Endodermal cell (in vitro differentiated cells): ENCODE measurements around the gene CASP8AP2. TPM values are rescaled to one million over a fixed set of nuclear protein-coding genes. Genes with fewer than 3 reads are reported as not detected.
A peak's percentile ranks its signal among the peaks of the same experiment; 100 is the strongest.
"Not testable (repeated sequence)": the region's sequence is repeated elsewhere in the genome, so short reads cannot be mapped to it uniquely, and the experiment has no call there.

Experiments
- DNase-seq: peaks from one replicate; pipeline ENCODE4 v3.0.0-alpha.2; 2017
- H3K27ac ChIP-seq: 2 replicates; pipeline ENCODE4 v1.5.1; 2013; ENCODE audit warnings: mild to moderate bottlenecking, low read depth, low read length, moderate library complexity
- H3K27me3 ChIP-seq: 2 replicates; pipeline ENCODE4 v1.6.1; 2013; ENCODE audit warnings: mild to moderate bottlenecking, low read length, moderate library complexity; ENCODE audit not compliant: insufficient read depth, control insufficient read depth, poor library complexity, severe bottlenecking
- H3K36me3 ChIP-seq: 2 replicates; pipeline ENCODE4 v1.7.0; 2013; ENCODE audit warnings: mild to moderate bottlenecking, low read length, moderate library complexity; ENCODE audit not compliant: control insufficient read depth, insufficient read depth
- H3K4me1 ChIP-seq: one replicate; pipeline ENCODE4 v1.7.0; 2013; ENCODE audit warnings: low read length; ENCODE audit not compliant: control insufficient read depth, insufficient read depth
- H3K4me3 ChIP-seq: 2 replicates; pipeline ENCODE4 v1.5.1; 2013; ENCODE audit warnings: mild to moderate bottlenecking, low read length, moderate library complexity
- H3K9ac ChIP-seq: 2 replicates; pipeline ENCODE4 v1.6.1; 2013; ENCODE audit warnings: mild to moderate bottlenecking, low read length, moderate library complexity; ENCODE audit not compliant: poor library complexity, severe bottlenecking; ENCODE audit errors: extremely low read depth
- H3K9me3 ChIP-seq: 2 replicates; pipeline ENCODE4 v1.6.1; 2013; ENCODE audit warnings: mild to moderate bottlenecking, low read length, moderate library complexity; ENCODE audit not compliant: control insufficient read depth
- H3K27ac Mint-ChIP-seq: 2 replicates; pipeline ENCODE4 v1.8.0; 2020; ENCODE audit warnings: mixed read lengths
- H3K27me3 Mint-ChIP-seq: 2 replicates; pipeline ENCODE4 v1.8.0; 2021; ENCODE audit warnings: mild to moderate bottlenecking, mixed read lengths; ENCODE audit not compliant: insufficient read depth
- H3K36me3 Mint-ChIP-seq: 2 replicates; pipeline ENCODE4 v1.8.0; 2020; ENCODE audit warnings: low read depth, mixed read lengths
- H3K4me1 Mint-ChIP-seq: 2 replicates; pipeline ENCODE4 v1.8.0; 2020; ENCODE audit warnings: mixed read lengths
- H3K4me3 Mint-ChIP-seq: 2 replicates; pipeline ENCODE4 v1.8.0; 2020; ENCODE audit warnings: mild to moderate bottlenecking, moderate library complexity, mixed read lengths
- H3K9me3 Mint-ChIP-seq: 2 replicates; pipeline ENCODE4 v1.8.0; 2020; ENCODE audit warnings: mild to moderate bottlenecking, mixed read lengths
- CTCF ChIP-seq: fragments of 200-600 bp; sonication (generic); conservative IDR thresholded peaks from 2 replicates; pipeline ENCODE4 v1.5.0; 2021; ENCODE audit warnings: antibody characterized with exemption, mild to moderate bottlenecking
- WGBS, 2 experiments: methylation state at CpG; one replicate each; pipeline versions ENCODE4 v1.1.5 to v1.1.7; 2013; ENCODE audit warnings: missing lambda C conversion rate in 2 of 2, mixed read lengths in 1 of 2; ENCODE audit not compliant: insufficient coverage in 1 of 2, insufficient read length in 1 of 2; 5-methylcytosine and 5-hydroxymethylcytosine counted together
- total RNA-seq, 2 donors: library from RNA; stranded (reverse); fragmentation: NEBNext Ultra II Directional in 1 of 2; extraction: Animal tissue kit (Norgen Biotek cat#: 25700) in 1 of 2; gene quantifications; 2 replicates in 1 of 2; 3 replicates in 1 of 2; pipeline ENCODE4 v1.2.1, GENCODE V29; 2021

Gene CASP8AP2
- total RNA-seq, 2 donors from 2014 or later: 31.1 to 40.0 TPM

DNA sequence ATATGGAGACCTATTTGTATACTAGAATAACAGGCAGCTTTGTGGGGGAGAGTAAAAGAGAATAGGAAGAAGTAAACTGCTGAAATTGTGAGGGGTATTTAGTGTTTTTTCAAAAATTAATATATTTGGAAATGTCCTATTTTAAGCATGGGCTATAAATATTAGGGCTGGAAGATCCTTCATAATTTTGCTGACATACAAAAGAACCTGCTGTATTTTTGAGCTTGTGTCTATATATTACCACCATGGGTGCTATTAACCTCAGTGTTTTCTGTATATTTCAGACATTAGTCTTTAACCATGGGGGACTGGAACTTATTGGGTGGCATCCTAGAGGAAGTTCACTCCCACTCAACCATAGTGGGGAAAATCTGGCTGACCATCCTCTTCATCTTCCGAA, 64.5 kb downstream of the CASP8AP2 start, which contains the start of gene GJA10:
GJA10 (plus strand) TSS at position 301 of the 400 bp plus-strand sequence; CDS start at position 301, 0 bp downstream.
- no peaks in the 10 kb centered on the region for H3K27me3 ChIP-seq
- no peak within 1 kb of the TSS for H3K4me3 ChIP-seq
- no peak for TF ChIP-seq CTCF
- no peaks in the 10 kb centered on the region for H3K9me3 ChIP-seq
- Mint-ChIP-seq H3K36me3 (no peaks in the 10 kb centered on the region), H3K27ac (no peak within 1 kb of the TSS), H3K9me3 (no peaks in the 10 kb centered on the region), H3K4me3 (no peak within 1 kb of the TSS), H3K4me1 (peaks cover 15% of the 10 kb centered on the region), H3K27me3 (peaks cover 32% of the 10 kb centered on the region)
- H3K36me3 ChIP-seq: no peaks in the 10 kb centered on the region
- H3K9ac ChIP-seq: no peak within 1 kb of the TSS
- H3K4me1 ChIP-seq: peaks cover 4% of the 10 kb centered on the region
- no peak within 1 kb of the TSS for H3K27ac ChIP-seq
- 86 to 100% methylated on average over 1 of the region's 1 CpG for WGBS, 2 experiments
- DNase-seq: no peak

- no peak overlapping the region for H3K4me3 Mint-ChIP-seq
- Histone ChIP-seq H3K9me3 (no peaks in the 10 kb centered on the region), H3K4me1 (peaks cover 1% of the 10 kb centered on the region), H3K36me3 (no peaks in the 10 kb centered on the region), H3K4me3 (no peak overlapping the region), H3K9ac (no peak overlapping the region), H3K27ac (no peak overlapping the region), H3K27me3 (no peaks in the 10 kb centered on the region)
- DNase-seq: peak; percentile 91
- peaks cover 28% of the 10 kb centered on the region for H3K27me3 Mint-ChIP-seq
- peaks cover 12% of the 10 kb centered on the region for H3K4me1 Mint-ChIP-seq
- no peaks in the 10 kb centered on the region for H3K9me3 Mint-ChIP-seq
- WGBS, 2 experiments: 62 to 67% methylated on average over 5 to 8 of the region's 8 CpGs
- H3K27ac Mint-ChIP-seq: no peak overlapping the region
- peak; percentile 14 for TF ChIP-seq CTCF
- no peaks in the 10 kb centered on the region for H3K36me3 Mint-ChIP-seq
Measured at GRCh38 chr6:89895276-89895874, 65.7 kb downstream of the CASP8AP2 start.

- WGBS, 2 experiments: 67 to 78% methylated on average over 1 to 9 of the region's 10 CpGs
Measured at GRCh38 chr6:89910001-89910901, 80.6 kb downstream of the CASP8AP2 start.

More at GRCh38 chr6:89910001-89910901, 80.6 kb downstream of the CASP8AP2 start:
- H3K9me3 ChIP-seq, H3K4me1 ChIP-seq, H3K9ac ChIP-seq, H3K27me3 ChIP-seq, H3K4me3 Mint-ChIP-seq, H3K27me3 Mint-ChIP-seq, H3K4me1 Mint-ChIP-seq, H3K9me3 Mint-ChIP-seq, H3K36me3 Mint-ChIP-seq, DNase-seq, H3K4me3 ChIP-seq, H3K36me3 ChIP-seq: not testable (repeated sequence)
- H3K27ac Mint-ChIP-seq: peak overlapping the region; percentile 62
- H3K27ac ChIP-seq: peak overlapping the region; percentile 90
